ENCODE results near the gene ITPR1. TPM values are rescaled to one million over a fixed set of nuclear protein-coding genes. Genes with fewer than 3 reads are reported as not detected.

ITPR1 gene
- total RNA-seq, 1 donor from 2014 or later = 6.7 TPM

DNA sequence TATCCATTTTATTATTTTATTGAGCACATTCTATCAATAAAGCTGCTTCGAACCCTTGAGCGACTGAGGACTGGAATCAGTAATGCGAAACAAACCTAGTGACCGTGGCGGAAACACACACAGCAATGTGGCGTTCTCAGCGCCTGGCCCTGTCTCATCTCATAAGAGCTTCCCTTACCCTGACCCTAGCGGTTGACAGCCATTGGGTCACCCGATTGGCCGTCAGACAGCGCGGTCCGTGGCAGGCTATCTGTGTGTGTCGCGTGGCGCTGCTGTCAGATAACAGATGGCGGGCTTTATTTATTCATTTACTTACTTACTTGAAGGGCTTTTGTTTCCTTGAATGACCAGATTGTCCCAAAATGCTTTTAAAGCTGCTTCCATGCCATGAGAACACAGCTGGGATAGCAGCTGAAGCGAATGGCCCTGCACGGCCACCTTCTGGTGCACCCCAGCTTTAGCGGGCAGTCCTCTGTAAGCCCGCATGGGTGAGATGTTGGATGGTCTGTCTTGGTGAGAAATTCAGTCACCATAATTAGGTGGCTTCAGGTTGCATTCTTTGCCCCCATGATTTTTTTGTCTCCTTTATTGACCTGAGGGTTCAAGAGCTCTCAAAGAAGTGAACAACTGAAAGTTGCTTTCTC is 270.6 kb downstream of the ITPR1 start:
- H2AFZ ChIP-seq (ENCODE audit: low read depth, low read length) = no peak overlapping the region
- peaks cover 21% of the 10 kb centered on the region for H3K36me3 Mint-ChIP-seq (ENCODE audit: low read depth, unreplicated experiment)
- H3K27me3 Mint-ChIP-seq (ENCODE audit: low read depth, unreplicated experiment) = peaks cover 2% of the 10 kb centered on the region
- peaks cover 6% of the 10 kb centered on the region for H3K9me3 ChIP-seq (ENCODE audit: insufficient read depth, low read depth, low read length)
- peaks cover 24% of the 10 kb centered on the region for H3K9me3 Mint-ChIP-seq (ENCODE audit: unreplicated experiment)
- peaks cover 7% of the 10 kb centered on the region for H3K4me1 Mint-ChIP-seq (ENCODE audit: low read depth, unreplicated experiment)
- H3K4me1 ChIP-seq (ENCODE audit: insufficient read depth, low read length) = no peaks in the 10 kb centered on the region
- TF ChIP-seq, protein P1, sequence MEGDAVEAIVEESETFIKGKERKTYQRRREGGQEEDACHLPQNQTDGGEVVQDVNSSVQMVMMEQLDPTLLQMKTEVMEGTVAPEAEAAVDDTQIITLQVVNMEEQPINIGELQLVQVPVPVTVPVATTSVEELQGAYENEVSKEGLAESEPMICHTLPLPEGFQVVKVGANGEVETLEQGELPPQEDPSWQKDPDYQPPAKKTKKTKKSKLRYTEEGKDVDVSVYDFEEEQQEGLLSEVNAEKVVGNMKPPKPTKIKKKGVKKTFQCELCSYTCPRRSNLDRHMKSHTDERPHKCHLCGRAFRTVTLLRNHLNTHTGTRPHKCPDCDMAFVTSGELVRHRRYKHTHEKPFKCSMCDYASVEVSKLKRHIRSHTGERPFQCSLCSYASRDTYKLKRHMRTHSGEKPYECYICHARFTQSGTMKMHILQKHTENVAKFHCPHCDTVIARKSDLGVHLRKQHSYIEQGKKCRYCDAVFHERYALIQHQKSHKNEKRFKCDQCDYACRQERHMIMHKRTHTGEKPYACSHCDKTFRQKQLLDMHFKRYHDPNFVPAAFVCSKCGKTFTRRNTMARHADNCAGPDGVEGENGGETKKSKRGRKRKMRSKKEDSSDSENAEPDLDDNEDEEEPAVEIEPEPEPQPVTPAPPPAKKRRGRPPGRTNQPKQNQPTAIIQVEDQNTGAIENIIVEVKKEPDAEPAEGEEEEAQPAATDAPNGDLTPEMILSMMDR (IDR thresholded peaks at IDR 0.05; ENCODE audit: insufficient read depth, low read depth, low read length) = no peak
- TF ChIP-seq EZH2 (IDR thresholded peaks at IDR 0.05; ENCODE audit: insufficient read depth, low read length) = no peak
- H3K4me3 Mint-ChIP-seq (ENCODE audit: unreplicated experiment) = no peak overlapping the region
- H3K27ac Mint-ChIP-seq (ENCODE audit: unreplicated experiment) = no peak overlapping the region
- DNase-seq (ENCODE audit: low read depth) (no peak), FAIRE-seq (no peak)
- H3K36me3 ChIP-seq (ENCODE audit: insufficient read depth, low read length) = no peaks in the 10 kb centered on the region
- H3K27ac ChIP-seq (ENCODE audit: low read depth, low read length) = no peak overlapping the region
- no peaks in the 10 kb centered on the region for H3K27me3 ChIP-seq (ENCODE audit: insufficient read depth, low read length)
- no peaks in the 10 kb centered on the region for H4K20me1 ChIP-seq (ENCODE audit: insufficient read depth, low read length)
- no peak overlapping the region for H3K4me3 ChIP-seq (ENCODE audit: insufficient read depth, low read depth, low read length)
- H3K4me2 ChIP-seq (ENCODE audit: low read length) = no peak overlapping the region
- no peaks in the 10 kb centered on the region for H3K79me2 ChIP-seq (ENCODE audit: insufficient read depth, low read length)
- H3K9ac ChIP-seq (ENCODE audit: low read length) = no peak overlapping the region

DNA sequence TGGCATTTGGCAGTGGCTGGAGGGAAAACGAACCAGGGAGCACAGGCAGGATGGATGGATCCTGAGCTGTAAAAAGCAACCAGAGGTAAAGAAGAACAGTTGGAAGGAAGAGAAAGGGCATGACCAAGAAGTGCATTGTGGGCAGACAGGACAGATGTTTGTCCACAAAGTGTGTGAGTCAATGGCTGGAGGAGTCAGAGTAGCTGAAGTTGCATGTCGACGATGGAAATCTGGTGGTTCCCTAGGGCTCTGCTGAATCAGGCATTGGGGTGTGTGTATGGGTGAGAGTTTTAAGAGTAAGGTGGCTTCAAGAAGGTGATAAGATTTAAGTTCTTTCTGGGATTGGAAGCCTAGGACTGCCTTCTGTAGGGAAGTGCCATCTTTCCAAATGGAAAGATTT is 272.1 kb downstream of the ITPR1 start:
- H3K9me3 ChIP-seq (ENCODE audit: insufficient read depth, low read depth, low read length) = peaks cover 6% of the 10 kb centered on the region
- no peak for DNase-seq (ENCODE audit: low read depth)
- no peak overlapping the region for H3K27ac ChIP-seq (ENCODE audit: low read depth, low read length)
- H3K9ac ChIP-seq (ENCODE audit: low read length) = no peak overlapping the region
- no peak overlapping the region for H3K4me3 ChIP-seq (ENCODE audit: insufficient read depth, low read depth, low read length)
- Mint-ChIP-seq H3K4me3 (ENCODE audit: unreplicated experiment) (no peak overlapping the region), H3K36me3 (ENCODE audit: low read depth, unreplicated experiment) (peaks cover 24% of the 10 kb centered on the region), H3K27me3 (ENCODE audit: low read depth, unreplicated experiment) (peaks cover 2% of the 10 kb centered on the region), H3K4me1 (ENCODE audit: low read depth, unreplicated experiment) (no peaks in the 10 kb centered on the region), H3K9me3 (ENCODE audit: unreplicated experiment) (peaks cover 24% of the 10 kb centered on the region), H3K27ac (ENCODE audit: unreplicated experiment) (no peak overlapping the region)
- H4K20me1 ChIP-seq (ENCODE audit: insufficient read depth, low read length) = no peaks in the 10 kb centered on the region
- H3K79me2 ChIP-seq (ENCODE audit: insufficient read depth, low read length) = no peaks in the 10 kb centered on the region
- H3K36me3 ChIP-seq (ENCODE audit: insufficient read depth, low read length) = no peaks in the 10 kb centered on the region
- TF ChIP-seq EZH2 (IDR thresholded peaks at IDR 0.05; ENCODE audit: insufficient read depth, low read length) = no peak
- TF ChIP-seq, protein P1 (IDR thresholded peaks at IDR 0.05; ENCODE audit: insufficient read depth, low read depth, low read length) = no peak
- no peaks in the 10 kb centered on the region for H3K27me3 ChIP-seq (ENCODE audit: insufficient read depth, low read length)
- no peak for FAIRE-seq
- no peak overlapping the region for H2AFZ ChIP-seq (ENCODE audit: low read depth, low read length)
- H3K4me2 ChIP-seq (ENCODE audit: low read length) = no peak overlapping the region
- no peaks in the 10 kb centered on the region for H3K4me1 ChIP-seq (ENCODE audit: insufficient read depth, low read length)

DNA sequence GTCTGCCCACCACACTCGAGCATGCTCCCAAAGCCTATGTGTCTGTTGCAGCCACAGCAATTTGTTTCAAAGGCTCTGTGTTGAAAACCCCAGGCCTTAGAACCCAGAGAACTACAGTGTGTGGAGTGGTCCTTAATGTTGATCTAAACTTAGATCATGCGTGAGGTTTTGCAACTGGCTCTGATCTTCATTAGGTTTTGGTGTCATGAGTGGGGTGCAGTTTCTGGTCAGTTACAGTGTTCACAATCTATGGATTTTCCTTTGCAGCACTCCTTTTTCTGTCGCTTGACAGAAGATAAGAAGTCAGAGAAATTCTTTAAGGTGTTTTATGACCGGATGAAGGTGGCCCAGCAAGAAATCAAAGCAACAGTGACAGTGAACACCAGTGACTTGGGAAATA is 273.1 kb downstream of the ITPR1 start:
- Histone ChIP-seq H3K79me2 (ENCODE audit: insufficient read depth, low read length) (no peaks in the 10 kb centered on the region), H3K4me2 (ENCODE audit: low read length) (no peak overlapping the region), H3K9ac (ENCODE audit: low read length) (no peak overlapping the region), H2AFZ (ENCODE audit: low read depth, low read length) (no peak overlapping the region), H3K4me3 (ENCODE audit: insufficient read depth, low read depth, low read length) (no peak overlapping the region), H3K4me1 (ENCODE audit: insufficient read depth, low read length) (no peaks in the 10 kb centered on the region), H3K9me3 (ENCODE audit: insufficient read depth, low read depth, low read length) (peaks cover 6% of the 10 kb centered on the region), H3K27ac (ENCODE audit: low read depth, low read length) (no peak overlapping the region), H4K20me1 (ENCODE audit: insufficient read depth, low read length) (no peaks in the 10 kb centered on the region), H3K36me3 (ENCODE audit: insufficient read depth, low read length) (no peaks in the 10 kb centered on the region), H3K27me3 (ENCODE audit: insufficient read depth, low read length) (no peaks in the 10 kb centered on the region)
- Mint-ChIP-seq H3K9me3 (ENCODE audit: unreplicated experiment) (peaks cover 24% of the 10 kb centered on the region), H3K36me3 (ENCODE audit: low read depth, unreplicated experiment) (peaks cover 24% of the 10 kb centered on the region), H3K27ac (ENCODE audit: unreplicated experiment) (no peak overlapping the region), H3K4me3 (ENCODE audit: unreplicated experiment) (no peak overlapping the region), H3K4me1 (ENCODE audit: low read depth, unreplicated experiment) (no peaks in the 10 kb centered on the region), H3K27me3 (ENCODE audit: low read depth, unreplicated experiment) (peaks cover 2% of the 10 kb centered on the region)
- FAIRE-seq (no peak), DNase-seq (ENCODE audit: low read depth) (no peak)
- TF ChIP-seq, protein P1 (IDR thresholded peaks at IDR 0.05; ENCODE audit: insufficient read depth, low read depth, low read length) = no peak
